ENCODE results near the gene SHISAL2A. TPM values are rescaled to one million over a fixed set of nuclear protein-coding genes. Genes with fewer than 3 reads are reported as not detected.

Gene SHISAL2A
- total RNA-seq, 1 donor from 2014 or later = not detected

- FAIRE-seq (no peak), DNase-seq (ENCODE audit: low read depth) (no peak)
- Histone ChIP-seq H3K27me3 (ENCODE audit: control insufficient read depth, insufficient read depth, low read length) (peaks cover 2% of the 10 kb centered on the region), H3K4me3 (ENCODE audit: low read depth, low read length) (no peak overlapping the region), H3K36me3 (ENCODE audit: control insufficient read depth, insufficient read depth, low read length) (no peaks in the 10 kb centered on the region)
- TF ChIP-seq, protein P1, sequence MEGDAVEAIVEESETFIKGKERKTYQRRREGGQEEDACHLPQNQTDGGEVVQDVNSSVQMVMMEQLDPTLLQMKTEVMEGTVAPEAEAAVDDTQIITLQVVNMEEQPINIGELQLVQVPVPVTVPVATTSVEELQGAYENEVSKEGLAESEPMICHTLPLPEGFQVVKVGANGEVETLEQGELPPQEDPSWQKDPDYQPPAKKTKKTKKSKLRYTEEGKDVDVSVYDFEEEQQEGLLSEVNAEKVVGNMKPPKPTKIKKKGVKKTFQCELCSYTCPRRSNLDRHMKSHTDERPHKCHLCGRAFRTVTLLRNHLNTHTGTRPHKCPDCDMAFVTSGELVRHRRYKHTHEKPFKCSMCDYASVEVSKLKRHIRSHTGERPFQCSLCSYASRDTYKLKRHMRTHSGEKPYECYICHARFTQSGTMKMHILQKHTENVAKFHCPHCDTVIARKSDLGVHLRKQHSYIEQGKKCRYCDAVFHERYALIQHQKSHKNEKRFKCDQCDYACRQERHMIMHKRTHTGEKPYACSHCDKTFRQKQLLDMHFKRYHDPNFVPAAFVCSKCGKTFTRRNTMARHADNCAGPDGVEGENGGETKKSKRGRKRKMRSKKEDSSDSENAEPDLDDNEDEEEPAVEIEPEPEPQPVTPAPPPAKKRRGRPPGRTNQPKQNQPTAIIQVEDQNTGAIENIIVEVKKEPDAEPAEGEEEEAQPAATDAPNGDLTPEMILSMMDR (IDR thresholded peaks at IDR 0.05; ENCODE audit: insufficient read depth, low read length, severe bottlenecking) = no peak
These were observed 40.2 kb upstream of the SHISAL2A start for GRCh38 chr1:52592637-52593323.

GRCh38 chr1:52593495-52593894 lies 39.5 kb upstream of the SHISAL2A start:
- DNase-seq (ENCODE audit: low read depth) (no peak), FAIRE-seq (no peak)
- Histone ChIP-seq H3K4me3 (ENCODE audit: low read depth, low read length) (no peak overlapping the region), H3K27me3 (ENCODE audit: control insufficient read depth, insufficient read depth, low read length) (peaks cover 2% of the 10 kb centered on the region), H3K36me3 (ENCODE audit: control insufficient read depth, insufficient read depth, low read length) (no peaks in the 10 kb centered on the region)
- TF ChIP-seq, protein P1 (IDR thresholded peaks at IDR 0.05; ENCODE audit: insufficient read depth, low read length, severe bottlenecking) = no peak

DNA sequence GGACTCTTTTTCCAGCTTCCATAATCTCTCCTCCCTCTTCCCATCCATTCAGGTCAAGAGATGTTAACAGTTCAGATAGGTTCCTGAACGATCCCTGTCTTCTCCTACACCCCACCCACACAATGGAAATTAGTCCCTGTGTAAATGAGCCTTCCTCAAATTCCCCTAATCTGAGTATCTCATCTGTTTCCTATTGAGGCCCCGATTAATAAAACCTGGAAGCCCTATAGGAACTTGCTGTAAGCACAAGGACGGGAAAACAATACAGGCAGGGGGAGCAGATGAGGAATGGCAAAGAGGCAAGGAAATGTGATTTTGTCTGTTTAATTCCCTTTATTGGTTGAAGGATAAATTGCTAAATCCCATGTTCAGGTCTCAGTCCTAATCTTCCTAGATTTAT lies 37.9 kb upstream of the SHISAL2A start:
- Histone ChIP-seq H3K27me3 (ENCODE audit: control insufficient read depth, insufficient read depth, low read length) (peaks cover 2% of the 10 kb centered on the region), H3K36me3 (ENCODE audit: control insufficient read depth, insufficient read depth, low read length) (no peaks in the 10 kb centered on the region), H3K4me3 (ENCODE audit: low read depth, low read length) (no peak overlapping the region)
- TF ChIP-seq, protein P1 (IDR thresholded peaks at IDR 0.05; ENCODE audit: insufficient read depth, low read length, severe bottlenecking) = no peak
- DNase-seq (ENCODE audit: low read depth) (no peak), FAIRE-seq (peak; percentile 18)

DNA sequence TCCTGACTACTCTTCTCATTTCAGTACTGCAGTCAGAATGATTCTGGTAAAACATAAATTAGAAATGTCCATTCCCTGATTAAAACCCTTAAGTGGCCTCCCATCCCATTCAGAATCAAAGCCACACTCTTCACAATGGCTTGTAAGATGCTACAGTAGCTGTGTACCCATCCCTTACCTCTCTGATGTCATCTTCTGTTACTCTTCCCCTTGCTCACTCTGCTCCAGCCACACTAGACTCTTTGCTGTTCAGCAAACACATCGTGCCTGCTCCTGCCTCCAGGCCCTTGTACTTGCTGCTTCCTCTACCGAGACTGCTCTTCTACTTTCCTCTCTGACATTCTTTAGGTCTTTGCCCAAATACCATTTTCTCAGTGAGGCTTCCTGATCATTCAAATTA lies 35.1 kb upstream of the SHISAL2A start:
- no peak for DNase-seq (ENCODE audit: low read depth)
- H3K36me3 ChIP-seq (ENCODE audit: control insufficient read depth, insufficient read depth, low read length) = no peaks in the 10 kb centered on the region
- H3K27me3 ChIP-seq (ENCODE audit: control insufficient read depth, insufficient read depth, low read length) = peaks cover 2% of the 10 kb centered on the region
- TF ChIP-seq, protein P1 (IDR thresholded peaks at IDR 0.05; ENCODE audit: insufficient read depth, low read length, severe bottlenecking) = no peak
- FAIRE-seq = no peak
- H3K4me3 ChIP-seq (ENCODE audit: low read depth, low read length) = no peak overlapping the region

- Histone ChIP-seq H3K36me3 (ENCODE audit: control insufficient read depth, insufficient read depth, low read length) (no peaks in the 10 kb centered on the region), H3K4me3 (ENCODE audit: low read depth, low read length) (no peak overlapping the region), H3K27me3 (ENCODE audit: control insufficient read depth, insufficient read depth, low read length) (peaks cover 2% of the 10 kb centered on the region)
- DNase-seq (ENCODE audit: low read depth) (no peak), FAIRE-seq (no peak)
- TF ChIP-seq, protein P1 (IDR thresholded peaks at IDR 0.05; ENCODE audit: insufficient read depth, low read length, severe bottlenecking) = no peak
These were observed 34.2 kb upstream of the SHISAL2A start for GRCh38 chr1:52598729-52599128.

DNA sequence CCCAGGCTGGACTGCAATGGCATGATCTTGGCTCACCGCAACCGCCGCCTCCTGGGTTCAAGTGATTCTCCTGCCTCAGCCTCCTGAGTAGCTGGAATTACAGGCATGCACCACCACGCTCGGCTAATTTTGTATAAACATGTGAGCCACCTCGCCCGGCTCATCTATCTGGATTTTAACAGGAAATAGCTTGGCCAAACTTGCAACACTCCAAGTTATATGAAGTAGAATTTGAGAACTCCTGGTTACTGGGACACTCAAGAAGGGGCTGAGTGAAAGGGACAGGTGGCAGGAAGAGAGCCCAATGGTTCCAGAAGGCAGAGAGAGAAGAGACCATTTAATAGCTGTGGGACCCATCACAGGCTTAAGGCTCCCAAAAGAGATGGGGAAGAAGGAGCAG lies 33.7 kb upstream of the SHISAL2A start:
- no peak for DNase-seq (ENCODE audit: low read depth)
- TF ChIP-seq, protein P1 (IDR thresholded peaks at IDR 0.05; ENCODE audit: insufficient read depth, low read length, severe bottlenecking) = no peak
- Histone ChIP-seq H3K27me3 (ENCODE audit: control insufficient read depth, insufficient read depth, low read length) (peaks cover 2% of the 10 kb centered on the region), H3K4me3 (ENCODE audit: low read depth, low read length) (no peak overlapping the region), H3K36me3 (ENCODE audit: control insufficient read depth, insufficient read depth, low read length) (no peaks in the 10 kb centered on the region)
- no peak for FAIRE-seq

Measured in bronchial epithelial cell (primary cell).